GM19397 (cell line): ENCODE results near the gene SH3PXD2B.
"Not testable (repeated sequence)": the region's sequence is repeated elsewhere in the genome, so short reads cannot be mapped to it uniquely, and the experiment has no call there.

Source experiments
- ATAC-seq: cut with Tn5 transposase; IDR thresholded peaks from one replicate; pipeline ENCODE4 v1.9.1; 2021; ENCODE audit warnings: mild to moderate bottlenecking, moderate library complexity; ENCODE audit not compliant: unreplicated experiment

SH3PXD2B gene

GRCh38 chr5:172403817-172404216 is 50.5 kb downstream of the SH3PXD2B start:
- ATAC-seq: no peak

- no peak for ATAC-seq
Observed at GRCh38 chr5:172403189-172403796, 51.0 kb downstream of the SH3PXD2B start.

GRCh38 chr5:172402531-172403188 is 51.7 kb downstream of the SH3PXD2B start:
- no peak for ATAC-seq

- ATAC-seq: not testable (repeated sequence)
Observed at GRCh38 chr5:172402031-172402430, 52.3 kb downstream of the SH3PXD2B start.

GRCh38 chr5:172399826-172400225 is 54.5 kb downstream of the SH3PXD2B start:
- ATAC-seq: no peak

- ATAC-seq: no peak
Observed at GRCh38 chr5:172399336-172399735, 55.0 kb downstream of the SH3PXD2B start.

GRCh38 chr5:172398645-172399044 is 55.7 kb downstream of the SH3PXD2B start:
- not testable (repeated sequence) for ATAC-seq

- not testable (repeated sequence) for ATAC-seq
Observed at GRCh38 chr5:172396994-172397393, 57.3 kb downstream of the SH3PXD2B start.

- ATAC-seq: no peak
Observed at GRCh38 chr5:172396220-172396619, 58.1 kb downstream of the SH3PXD2B start.

- ATAC-seq: no peak
Observed at GRCh38 chr5:172395483-172395882, 58.8 kb downstream of the SH3PXD2B start.

GRCh38 chr5:172389578-172390112 is 64.7 kb downstream of the SH3PXD2B start:
- ATAC-seq: no peak

- ATAC-seq: no peak
Observed at GRCh38 chr5:172388246-172388733, 66.0 kb downstream of the SH3PXD2B start.

- ATAC-seq: no peak
Observed at GRCh38 chr5:172385707-172386106, 68.6 kb downstream of the SH3PXD2B start.

GRCh38 chr5:172385010-172385563 is 69.2 kb downstream of the SH3PXD2B start:
- no peak for ATAC-seq

- no peak for ATAC-seq
Observed at GRCh38 chr5:172383191-172383802, 71.0 kb downstream of the SH3PXD2B start.

GRCh38 chr5:172380987-172381643 is 73.2 kb downstream of the SH3PXD2B start:
- ATAC-seq: no peak

- no peak for ATAC-seq
Observed at GRCh38 chr5:172380301-172380986, 73.9 kb downstream of the SH3PXD2B start.

- no peak for ATAC-seq
Observed at GRCh38 chr5:172379481-172379880, 74.8 kb downstream of the SH3PXD2B start.

GRCh38 chr5:172377856-172378255 is 76.5 kb downstream of the SH3PXD2B start:
- no peak for ATAC-seq

- ATAC-seq: no peak
Observed at GRCh38 chr5:172377438-172377837, 76.9 kb downstream of the SH3PXD2B start.
